HUES48 (cell line): ENCODE results near the gene BRAP.
"Not testable (repeated sequence)": the region's sequence is repeated elsewhere in the genome, so short reads cannot be mapped to it uniquely, and the experiment has no call there.

Experiments
- H3K27ac ChIP-seq: one replicate; pipeline ENCODE4 v1.7.0; 2013; ENCODE audit warnings: low read depth, low read length, inconsistent platforms
- H3K27me3 ChIP-seq: 2 replicates; pipeline ENCODE4 v1.6.1; 2013; ENCODE audit warnings: mild to moderate bottlenecking, low read length; ENCODE audit not compliant: control insufficient read depth, insufficient read depth
- H3K36me3 ChIP-seq: 2 replicates; pipeline ENCODE4 v1.6.1; 2013; ENCODE audit warnings: low read length; ENCODE audit not compliant: control insufficient read depth, insufficient read depth
- H3K4me1 ChIP-seq: 2 replicates; pipeline ENCODE4 v1.6.1; 2013; ENCODE audit warnings: mild to moderate bottlenecking, low read length; ENCODE audit not compliant: control insufficient read depth, insufficient read depth
- H3K4me3 ChIP-seq: 2 replicates; pipeline ENCODE4 v1.5.1; 2013; ENCODE audit warnings: mild to moderate bottlenecking, low read depth, low read length
- H3K9ac ChIP-seq: 2 replicates; pipeline ENCODE4 v1.6.1; 2013; ENCODE audit warnings: mild to moderate bottlenecking, low read depth, low read length, moderate library complexity
- H3K9me3 ChIP-seq: 2 replicates; pipeline ENCODE4 v1.6.1; 2013; ENCODE audit warnings: low read length; ENCODE audit not compliant: control insufficient read depth, insufficient read depth

BRAP gene

DNA sequence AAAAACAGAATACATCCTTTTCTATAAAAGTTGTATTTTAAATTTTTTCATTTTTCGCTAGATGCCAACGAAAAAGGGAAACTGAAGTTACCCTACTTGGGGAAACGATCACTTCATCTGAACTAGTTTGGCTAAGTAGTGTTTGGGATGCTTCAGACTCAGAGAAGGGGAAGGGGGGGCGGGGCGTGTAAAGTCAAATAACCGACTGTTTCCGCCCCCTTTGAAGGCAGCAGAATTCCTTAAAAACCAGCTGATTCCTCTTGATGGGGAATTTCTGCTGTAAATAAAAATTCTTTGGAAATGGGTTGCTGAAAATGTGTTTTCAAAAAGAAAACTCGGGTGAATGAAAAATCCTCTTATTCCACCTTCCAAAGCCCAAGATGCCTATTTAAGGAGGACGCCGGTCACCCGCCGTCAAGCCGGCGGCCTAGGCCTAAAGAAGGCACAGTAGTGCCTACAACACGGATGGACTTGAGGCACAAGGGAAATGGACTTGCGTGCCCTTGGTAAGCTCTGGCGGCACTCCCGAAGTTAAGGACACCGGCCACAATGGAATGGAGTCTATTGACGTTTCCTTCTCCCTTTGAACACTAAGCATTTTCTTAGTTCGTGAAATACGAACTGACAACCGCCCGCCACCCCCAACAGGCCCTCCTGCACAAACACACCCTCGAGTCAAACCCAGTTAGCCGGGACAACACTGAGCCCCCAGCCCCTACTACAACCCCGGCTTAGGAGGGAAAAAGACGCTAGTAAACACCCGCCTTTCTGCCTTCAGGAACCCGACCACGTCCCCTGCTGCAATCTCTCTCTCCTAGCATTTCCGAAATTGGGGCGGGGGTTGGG, 88.5 kb downstream of the BRAP start:
- Histone ChIP-seq H3K27ac (peak overlapping the region; percentile 79), H3K4me1 (peaks cover 20% of the 10 kb centered on the region), H3K9me3 (no peaks in the 10 kb centered on the region), H3K9ac (peak overlapping the region; percentile 56; the same call in 1 of the 2 replicates), H3K27me3 (no peaks in the 10 kb centered on the region), H3K4me3 (peak overlapping the region; percentile 80), H3K36me3 (no peaks in the 10 kb centered on the region)

DNA sequence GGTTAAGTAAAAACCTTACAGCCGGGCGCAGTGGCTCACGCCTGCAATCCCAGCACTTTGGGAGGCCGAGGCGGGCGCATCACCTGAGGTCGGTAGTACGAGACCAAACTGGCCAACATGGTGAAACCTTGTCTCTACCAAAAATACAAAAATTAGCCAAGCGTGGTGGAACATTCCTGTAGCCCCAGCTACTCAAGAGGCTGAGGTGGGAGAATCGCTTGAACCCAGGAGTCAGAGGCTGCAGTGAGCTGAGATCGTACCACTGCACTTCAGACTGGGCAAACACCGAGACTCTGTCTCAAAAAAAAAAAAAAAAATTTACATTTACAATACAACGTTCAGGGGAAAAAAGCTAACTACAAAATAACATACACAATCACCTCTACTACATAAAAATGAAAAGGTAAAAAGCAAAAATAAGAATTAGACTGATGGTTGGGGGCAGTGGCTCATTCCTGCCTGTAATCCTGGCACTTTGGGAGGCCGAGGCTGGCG, 90.4 kb downstream of the BRAP start:
- not testable (repeated sequence) for H3K9ac ChIP-seq, H3K36me3 ChIP-seq, H3K27me3 ChIP-seq, H3K9me3 ChIP-seq, H3K27ac ChIP-seq, H3K4me3 ChIP-seq
- peaks cover 20% of the 10 kb centered on the region for H3K4me1 ChIP-seq
